ENCODE data around the gene TRA2B.

TRA2B gene

GRCh38 chr3:185965496-185965895 is 27.7 kb upstream of the TRA2B start:
- Histone ChIP-seq H3K36me3 (ENCODE audit: insufficient read depth, low read length) (no peaks in the 10 kb centered on the region), H3K9me3 (ENCODE audit: control insufficient read depth, insufficient read depth, low read length) (no peaks in the 10 kb centered on the region), H3K4me1 (ENCODE audit: insufficient read depth, low read length) (no peaks in the 10 kb centered on the region), H3K9ac (ENCODE audit: low read depth, low read length) (no peak overlapping the region)

- Histone ChIP-seq H3K9me3 (ENCODE audit: control insufficient read depth, insufficient read depth, low read length) (no peaks in the 10 kb centered on the region), H3K4me1 (ENCODE audit: insufficient read depth, low read length) (peaks cover 7% of the 10 kb centered on the region; the same call in 1 of the 2 replicates), H3K9ac (ENCODE audit: low read depth, low read length) (no peak overlapping the region), H3K36me3 (ENCODE audit: insufficient read depth, low read length) (no peaks in the 10 kb centered on the region)
These were observed 23.9 kb upstream of the TRA2B start for GRCh38 chr3:185961675-185962232.

- Histone ChIP-seq H3K9ac (ENCODE audit: low read depth, low read length) (no peak overlapping the region), H3K9me3 (ENCODE audit: control insufficient read depth, insufficient read depth, low read length) (no peaks in the 10 kb centered on the region), H3K36me3 (ENCODE audit: insufficient read depth, low read length) (no peaks in the 10 kb centered on the region), H3K4me1 (ENCODE audit: insufficient read depth, low read length) (peaks cover 7% of the 10 kb centered on the region; the same call in 1 of the 2 replicates)
These were observed 22.9 kb upstream of the TRA2B start for GRCh38 chr3:185960522-185961288.

- H3K36me3 ChIP-seq (ENCODE audit: insufficient read depth, low read length): no peaks in the 10 kb centered on the region
- no peak overlapping the region for H3K9ac ChIP-seq (ENCODE audit: low read depth, low read length)
- no peaks in the 10 kb centered on the region for H3K9me3 ChIP-seq (ENCODE audit: control insufficient read depth, insufficient read depth, low read length)
- peaks cover 7% of the 10 kb centered on the region; the same call in 1 of the 2 replicates for H3K4me1 ChIP-seq (ENCODE audit: insufficient read depth, low read length)
These were observed 22.1 kb upstream of the TRA2B start for GRCh38 chr3:185959609-185960521.

GRCh38 chr3:185958626-185959025 is 20.8 kb upstream of the TRA2B start:
- H3K4me1 ChIP-seq (ENCODE audit: insufficient read depth, low read length): peaks cover 7% of the 10 kb centered on the region; the same call in 1 of the 2 replicates
- H3K9ac ChIP-seq (ENCODE audit: low read depth, low read length): no peak overlapping the region
- no peaks in the 10 kb centered on the region for H3K9me3 ChIP-seq (ENCODE audit: control insufficient read depth, insufficient read depth, low read length)
- no peaks in the 10 kb centered on the region for H3K36me3 ChIP-seq (ENCODE audit: insufficient read depth, low read length)

- H3K4me1 ChIP-seq (ENCODE audit: insufficient read depth, low read length): peaks cover 7% of the 10 kb centered on the region; the same call in 1 of the 2 replicates
- no peaks in the 10 kb centered on the region for H3K36me3 ChIP-seq (ENCODE audit: insufficient read depth, low read length)
- no peaks in the 10 kb centered on the region for H3K9me3 ChIP-seq (ENCODE audit: control insufficient read depth, insufficient read depth, low read length)
- no peak overlapping the region for H3K9ac ChIP-seq (ENCODE audit: low read depth, low read length)
These were observed 18.4 kb upstream of the TRA2B start for GRCh38 chr3:185956244-185956643.

GRCh38 chr3:185954366-185954723 is 16.5 kb upstream of the TRA2B start:
- no peak overlapping the region for H3K9ac ChIP-seq (ENCODE audit: low read depth, low read length)
- H3K9me3 ChIP-seq (ENCODE audit: control insufficient read depth, insufficient read depth, low read length): no peaks in the 10 kb centered on the region
- no peaks in the 10 kb centered on the region for H3K36me3 ChIP-seq (ENCODE audit: insufficient read depth, low read length)
- 0 out of 2 replicates have a peak, but pooled peaks cover 5% of the 10 kb centered on the region for H3K4me1 ChIP-seq (ENCODE audit: insufficient read depth, low read length)

GRCh38 chr3:185950728-185951127 is 12.9 kb upstream of the TRA2B start:
- 0 out of 2 replicates have a peak, but pooled peaks cover 5% of the 10 kb centered on the region for H3K4me1 ChIP-seq (ENCODE audit: insufficient read depth, low read length)

GRCh38 chr3:185949515-185949914 is 11.7 kb upstream of the TRA2B start:
- Histone ChIP-seq H3K36me3 (ENCODE audit: insufficient read depth, low read length) (no peaks in the 10 kb centered on the region), H3K9ac (ENCODE audit: low read depth, low read length) (no peak overlapping the region; the same call in 1 of the 2 replicates), H3K4me1 (ENCODE audit: insufficient read depth, low read length) (0 out of 2 replicates have a peak, but pooled peaks cover 5% of the 10 kb centered on the region), H3K9me3 (ENCODE audit: control insufficient read depth, insufficient read depth, low read length) (no peaks in the 10 kb centered on the region)

More at GRCh38 chr3:185950728-185951127, 12.9 kb upstream of the TRA2B start:
- Histone ChIP-seq H3K9me3 (ENCODE audit: control insufficient read depth, insufficient read depth, low read length) (no peaks in the 10 kb centered on the region), H3K9ac (ENCODE audit: low read depth, low read length) (no peak overlapping the region; the same call in none of the 2 replicates), H3K36me3 (ENCODE audit: insufficient read depth, low read length) (no peaks in the 10 kb centered on the region)

- no peaks in the 10 kb centered on the region for H3K36me3 ChIP-seq (ENCODE audit: insufficient read depth, low read length)
- no peaks in the 10 kb centered on the region for H3K9me3 ChIP-seq (ENCODE audit: control insufficient read depth, insufficient read depth, low read length)
- peaks cover 6% of the 10 kb centered on the region; the same call in 1 of the 2 replicates for H3K4me1 ChIP-seq (ENCODE audit: insufficient read depth, low read length)
- H3K9ac ChIP-seq (ENCODE audit: low read depth, low read length): no peak overlapping the region
These were observed 10.5 kb upstream of the TRA2B start for GRCh38 chr3:185948292-185948691.

- H3K9me3 ChIP-seq (ENCODE audit: control insufficient read depth, insufficient read depth, low read length): no peaks in the 10 kb centered on the region
- no peaks in the 10 kb centered on the region for H3K36me3 ChIP-seq (ENCODE audit: insufficient read depth, low read length)
- H3K4me1 ChIP-seq (ENCODE audit: insufficient read depth, low read length): peaks cover 6% of the 10 kb centered on the region; the same call in 1 of the 2 replicates
- H3K9ac ChIP-seq (ENCODE audit: low read depth, low read length): no peak overlapping the region
These were observed 5.9 kb upstream of the TRA2B start for GRCh38 chr3:185943760-185944106.

GRCh38 chr3:185942907-185943759 is 5.3 kb upstream of the TRA2B start:
- Histone ChIP-seq H3K4me1 (ENCODE audit: insufficient read depth, low read length) (peaks cover 6% of the 10 kb centered on the region; the same call in 1 of the 2 replicates), H3K9me3 (ENCODE audit: control insufficient read depth, insufficient read depth, low read length) (no peaks in the 10 kb centered on the region), H3K9ac (ENCODE audit: low read depth, low read length) (no peak overlapping the region), H3K36me3 (ENCODE audit: insufficient read depth, low read length) (no peaks in the 10 kb centered on the region)

- Histone ChIP-seq H3K4me1 (ENCODE audit: insufficient read depth, low read length) (peaks cover 6% of the 10 kb centered on the region; the same call in 1 of the 2 replicates), H3K9me3 (ENCODE audit: control insufficient read depth, insufficient read depth, low read length) (no peaks in the 10 kb centered on the region), H3K9ac (ENCODE audit: low read depth, low read length) (no peak overlapping the region), H3K36me3 (ENCODE audit: insufficient read depth, low read length) (no peaks in the 10 kb centered on the region)
These were observed 4.6 kb upstream of the TRA2B start for GRCh38 chr3:185942396-185942795.
